PC-9 (cell line): ENCODE results near the gene RMC1. TPM values are rescaled to one million over a fixed set of nuclear protein-coding genes. Genes with fewer than 3 reads are reported as not detected.

Source experiments
- BruUV-seq: library from RNA; stranded (reverse); fragments of 400-500 nt; replicated peaks from 2 replicates; lab custom pipeline; 2021; lab: Mats Ljungman, UMichigan
- CTCF ChIA-PET: fragments of 300-600 bp; sonication (Branson Sonifier 250); formaldehyde crosslinking; loops from one replicate; lab custom pipeline; 2022; ENCODE audit warnings: antibody characterized with exemption; lab: Charles Lee
- POLR2A ChIA-PET: fragments of 300-600 bp; sonication (Branson Sonifier 250); formaldehyde crosslinking; loops from one replicate; lab custom pipeline; 2022; ENCODE audit warnings: antibody characterized with exemption; ENCODE audit not compliant: unreplicated experiment; lab: Charles Lee
- DNase-seq, 2 experiments: peaks; one replicate each; pipeline versions ENCODE4 v3.0.0 to v3.0.0-alpha.2; 2015 to 2022; ENCODE audit warnings: mixed read lengths in 1 of 2
- H2AFZ ChIP-seq: fragments of 200-600 bp; sonication (generic); 2 replicates; pipeline ENCODE4 v1.8.1; 2017; ENCODE audit warnings: antibody characterized with exemption
- H3F3A ChIP-seq: fragments of 200-600 bp; sonication (generic); 2 replicates; pipeline ENCODE4 v1.8.1; 2017; ENCODE audit warnings: antibody characterized with exemption, mild to moderate bottlenecking, low read depth; ENCODE audit not compliant: insufficient read depth
- H3K27ac ChIP-seq: fragments of 200-600 bp; sonication (generic); 2 replicates; pipeline ENCODE4 v1.6.1; 2016; ENCODE audit warnings: mixed run types
- H3K27me3 ChIP-seq: fragments of 200-600 bp; sonication (generic); 2 replicates; pipeline ENCODE4 v1.6.1; 2016; ENCODE audit warnings: low read depth, mixed run types; ENCODE audit not compliant: insufficient read depth
- H3K36me3 ChIP-seq: fragments of 200-600 bp; sonication (generic); 2 replicates; pipeline ENCODE4 v1.6.1; 2016; ENCODE audit warnings: low read depth, mixed run types
- H3K4me1 ChIP-seq: fragments of 200-600 bp; sonication (generic); replicated peaks from 2 replicates; pipeline ENCODE4 v1.6.1; 2016; ENCODE audit warnings: mixed run types; ENCODE audit not compliant: insufficient read depth
- H3K4me2 ChIP-seq: fragments of 200-600 bp; sonication (generic); 2 replicates; pipeline ENCODE4 v1.6.1; 2017; ENCODE audit warnings: mixed run types
- H3K4me3 ChIP-seq: fragments of 200-600 bp; sonication (generic); 2 replicates; pipeline ENCODE4 v1.6.1; 2016; ENCODE audit warnings: mixed run types
- H3K79me2 ChIP-seq: fragments of 200-600 bp; sonication (generic); 2 replicates; pipeline ENCODE4 v1.6.1; 2017; ENCODE audit warnings: low read depth, mixed run types
- H3K9me2 ChIP-seq: fragments of 200-600 bp; sonication (generic); 2 replicates; pipeline ENCODE4 v1.8.1; 2017; ENCODE audit warnings: mild to moderate bottlenecking; ENCODE audit not compliant: insufficient read depth
- H3K9me3 ChIP-seq: fragments of 200-600 bp; sonication (generic); 2 replicates; pipeline ENCODE4 v1.8.1; 2016; ENCODE audit warnings: low read depth; ENCODE audit not compliant: insufficient read depth
- H4K20me1 ChIP-seq: fragments of 200-600 bp; sonication (generic); 2 replicates; pipeline ENCODE4 v1.8.1; 2017; ENCODE audit not compliant: insufficient read depth
- EZH2 ChIP-seq: fragments of 200-600 bp; sonication (generic); IDR thresholded peaks from 2 replicates; pipeline ENCODE4 v1.8.0; 2017; ENCODE audit warnings: antibody characterized with exemption, low read depth
- intact Hi-C: fragments of 100-400 bp; cut with micrococcal nuclease; formaldehyde crosslinking; loops from one replicate; pipeline ENCODE4 v1.10.0; 2022; ENCODE audit not compliant: unreplicated experiment
- total RNA-seq: library from RNA; stranded (reverse); gene quantifications from 2 replicates; pipeline ENCODE4 v1.2.3, GENCODE V29; 2021
- TF ChIP-seq, protein P1 (sequence below): fragments of 200-600 bp; sonication (generic); conservative IDR thresholded peaks from 2 replicates; pipeline ENCODE4 v1.6.1; 2017; ENCODE audit warnings: mixed run types, antibody characterized with exemption, mild to moderate bottlenecking, moderate library complexity

Gene RMC1
- total RNA-seq, 1 experiment from 2014 or later: 19.6 TPM

DNA sequence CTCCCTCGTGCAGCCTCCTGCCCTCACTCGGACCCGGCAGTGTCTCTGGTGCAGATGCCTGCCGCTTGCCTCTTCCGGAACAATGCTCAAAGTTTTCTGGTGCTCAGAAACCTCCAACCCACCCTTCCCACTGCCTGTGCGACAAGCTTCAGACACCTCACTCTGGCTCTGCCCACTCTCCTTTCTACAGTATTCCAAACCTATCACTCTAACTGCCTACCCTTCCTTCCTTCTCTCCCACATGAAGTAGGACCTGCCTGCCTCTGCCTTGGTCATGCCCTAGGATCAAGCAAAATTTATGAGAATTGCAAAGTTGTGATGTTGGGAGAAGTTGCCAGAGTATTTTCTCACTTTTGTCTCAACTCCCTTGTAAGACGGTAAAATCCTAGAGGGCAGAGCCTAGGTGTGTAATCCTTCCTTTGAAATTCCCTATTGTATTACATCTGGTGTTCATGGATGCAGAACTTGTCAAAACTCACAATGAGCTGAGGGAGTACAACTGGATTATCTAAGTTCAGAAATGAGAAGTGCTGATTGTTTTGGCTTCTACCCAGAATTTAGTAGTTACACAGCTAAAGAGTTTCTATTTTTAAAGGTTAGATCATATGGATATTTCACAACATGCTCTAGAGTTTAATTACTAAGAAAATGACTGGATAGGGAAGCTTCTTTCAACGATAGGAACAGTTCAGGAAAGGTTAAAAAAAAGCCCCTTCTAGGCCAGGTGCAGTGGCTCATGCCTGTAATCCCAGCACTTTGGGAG lies 75.8 kb downstream of the RMC1 start:
- Histone ChIP-seq H3K4me1 (peaks cover 18% of the 10 kb centered on the region), H4K20me1 (no peaks in the 10 kb centered on the region), H3K79me2 (peaks cover 49% of the 10 kb centered on the region), H2AFZ (no peak overlapping the region), H3K4me3 (no peak overlapping the region), H3K27me3 (no peaks in the 10 kb centered on the region), H3K9me2 (no peaks in the 10 kb centered on the region), H3F3A (peaks cover 5% of the 10 kb centered on the region; the same call in 1 of the 2 replicates), H3K36me3 (no peaks in the 10 kb centered on the region), H3K4me2 (no peak overlapping the region), H3K27ac (no peak overlapping the region), H3K9me3 (no peaks in the 10 kb centered on the region)
- intact Hi-C loops: no loop called here
- DNase-seq: no peak
- no TSS peak for BruUV-seq
- POLR2A ChIA-PET: interaction anchor here (0.6 kb wide), 1 partner anchor 87 kb away, joined by 6 read pairs; no protein-coding TSS in a partner anchor
- no peak for TF ChIP-seq EZH2
- TF ChIP-seq, protein P1, sequence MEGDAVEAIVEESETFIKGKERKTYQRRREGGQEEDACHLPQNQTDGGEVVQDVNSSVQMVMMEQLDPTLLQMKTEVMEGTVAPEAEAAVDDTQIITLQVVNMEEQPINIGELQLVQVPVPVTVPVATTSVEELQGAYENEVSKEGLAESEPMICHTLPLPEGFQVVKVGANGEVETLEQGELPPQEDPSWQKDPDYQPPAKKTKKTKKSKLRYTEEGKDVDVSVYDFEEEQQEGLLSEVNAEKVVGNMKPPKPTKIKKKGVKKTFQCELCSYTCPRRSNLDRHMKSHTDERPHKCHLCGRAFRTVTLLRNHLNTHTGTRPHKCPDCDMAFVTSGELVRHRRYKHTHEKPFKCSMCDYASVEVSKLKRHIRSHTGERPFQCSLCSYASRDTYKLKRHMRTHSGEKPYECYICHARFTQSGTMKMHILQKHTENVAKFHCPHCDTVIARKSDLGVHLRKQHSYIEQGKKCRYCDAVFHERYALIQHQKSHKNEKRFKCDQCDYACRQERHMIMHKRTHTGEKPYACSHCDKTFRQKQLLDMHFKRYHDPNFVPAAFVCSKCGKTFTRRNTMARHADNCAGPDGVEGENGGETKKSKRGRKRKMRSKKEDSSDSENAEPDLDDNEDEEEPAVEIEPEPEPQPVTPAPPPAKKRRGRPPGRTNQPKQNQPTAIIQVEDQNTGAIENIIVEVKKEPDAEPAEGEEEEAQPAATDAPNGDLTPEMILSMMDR: no peak
- CTCF ChIA-PET: no interaction called here

DNA sequence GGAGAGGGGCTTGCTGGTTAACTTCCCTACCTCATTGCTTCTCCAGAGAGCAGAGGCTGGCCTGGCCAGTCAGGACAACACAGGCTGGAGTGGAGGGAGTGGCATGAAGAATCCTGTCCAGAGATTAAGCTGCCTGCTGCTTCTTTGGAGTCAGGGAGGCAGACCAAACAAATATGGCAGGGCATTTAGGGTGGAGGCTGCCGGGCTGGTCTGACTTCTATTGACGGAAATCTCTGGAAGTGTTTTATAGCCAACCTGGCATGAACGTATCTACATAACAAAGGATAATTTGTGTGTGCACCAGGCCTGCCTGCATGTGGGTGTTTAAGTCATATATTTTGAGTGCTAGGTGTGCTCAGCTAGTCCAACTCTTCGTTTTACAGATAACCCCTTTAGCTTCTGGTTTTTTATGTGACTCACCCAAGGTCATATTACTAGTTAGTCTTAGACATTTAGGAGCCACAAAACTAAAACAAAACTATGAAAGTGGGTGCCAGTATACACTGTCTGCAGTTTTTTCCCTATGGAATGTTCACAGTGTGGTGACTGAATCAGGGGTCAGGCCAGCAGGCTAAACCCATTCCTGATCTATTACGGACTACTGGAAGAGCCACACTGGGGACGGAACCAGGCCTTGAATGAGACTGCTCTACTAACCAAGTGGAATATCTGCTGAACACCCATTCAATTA lies 77.5 kb downstream of the RMC1 start:
- H3K9me2 ChIP-seq: no peaks in the 10 kb centered on the region
- no peak overlapping the region for H2AFZ ChIP-seq
- no peak overlapping the region for H3K4me3 ChIP-seq
- H3K36me3 ChIP-seq: no peaks in the 10 kb centered on the region
- no peaks in the 10 kb centered on the region for H3K27me3 ChIP-seq
- intact Hi-C loops: no loop called here
- ChIA-PET POLR2A (no interaction called here), CTCF (no interaction called here)
- no peaks in the 10 kb centered on the region for H4K20me1 ChIP-seq
- H3F3A ChIP-seq: peaks cover 10% of the 10 kb centered on the region
- H3K9me3 ChIP-seq: no peaks in the 10 kb centered on the region
- H3K4me2 ChIP-seq: no peak overlapping the region
- H3K27ac ChIP-seq: no peak overlapping the region
- peak in 1 of 2 experiments; percentile 6 for DNase-seq
- H3K79me2 ChIP-seq: peaks cover 57% of the 10 kb centered on the region
- TF ChIP-seq, protein P1: no peak
- TF ChIP-seq EZH2: no peak
- peaks cover 19% of the 10 kb centered on the region for H3K4me1 ChIP-seq
- BruUV-seq: no TSS peak

Other genes starting within 250 kb of the RMC1 start
- 34.1 and 39.9 TPM in 2 replicates for gene RIOK3, start 50.2 kb upstream of the RMC1 start, total RNA-seq
- 39.6 and 40.9 TPM in 2 replicates for gene NPC1, start 83.0 kb downstream of the RMC1 start, total RNA-seq
- gene ANKRD29, start 159.4 kb downstream of the RMC1 start, total RNA-seq: 4.3 and 4.6 TPM in 2 replicates
- 44.4 and 54.7 TPM in 2 replicates for gene LAMA3, start 185.9 kb downstream of the RMC1 start, total RNA-seq